ENCODE data around the gene CD207.

DNA sequence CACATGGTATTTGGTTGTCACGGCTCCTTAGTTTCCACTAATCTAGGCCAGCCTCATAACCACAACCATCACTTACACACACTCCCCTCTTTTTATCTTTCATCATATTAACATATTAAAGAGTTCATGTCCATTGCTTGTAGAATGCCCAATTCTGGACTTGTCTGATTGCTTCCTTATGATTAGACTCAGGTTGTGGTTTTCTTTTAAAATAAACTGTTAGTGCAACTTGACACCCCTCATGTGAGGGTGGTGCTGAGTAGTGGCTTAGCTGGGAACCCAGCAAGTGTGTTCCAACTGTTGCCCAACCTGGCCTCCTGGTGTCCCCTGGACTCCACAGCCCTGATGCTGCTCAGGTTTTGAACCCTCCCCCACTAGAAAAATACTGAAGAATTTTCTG, 20.1 kb upstream of the CD207 start:
- TF ChIP-seq, protein P1, sequence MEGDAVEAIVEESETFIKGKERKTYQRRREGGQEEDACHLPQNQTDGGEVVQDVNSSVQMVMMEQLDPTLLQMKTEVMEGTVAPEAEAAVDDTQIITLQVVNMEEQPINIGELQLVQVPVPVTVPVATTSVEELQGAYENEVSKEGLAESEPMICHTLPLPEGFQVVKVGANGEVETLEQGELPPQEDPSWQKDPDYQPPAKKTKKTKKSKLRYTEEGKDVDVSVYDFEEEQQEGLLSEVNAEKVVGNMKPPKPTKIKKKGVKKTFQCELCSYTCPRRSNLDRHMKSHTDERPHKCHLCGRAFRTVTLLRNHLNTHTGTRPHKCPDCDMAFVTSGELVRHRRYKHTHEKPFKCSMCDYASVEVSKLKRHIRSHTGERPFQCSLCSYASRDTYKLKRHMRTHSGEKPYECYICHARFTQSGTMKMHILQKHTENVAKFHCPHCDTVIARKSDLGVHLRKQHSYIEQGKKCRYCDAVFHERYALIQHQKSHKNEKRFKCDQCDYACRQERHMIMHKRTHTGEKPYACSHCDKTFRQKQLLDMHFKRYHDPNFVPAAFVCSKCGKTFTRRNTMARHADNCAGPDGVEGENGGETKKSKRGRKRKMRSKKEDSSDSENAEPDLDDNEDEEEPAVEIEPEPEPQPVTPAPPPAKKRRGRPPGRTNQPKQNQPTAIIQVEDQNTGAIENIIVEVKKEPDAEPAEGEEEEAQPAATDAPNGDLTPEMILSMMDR (IDR thresholded peaks at IDR 0.05; ENCODE audit: low read depth, low read length, missing input control) = no peak
- TF ChIP-seq, protein P2, sequence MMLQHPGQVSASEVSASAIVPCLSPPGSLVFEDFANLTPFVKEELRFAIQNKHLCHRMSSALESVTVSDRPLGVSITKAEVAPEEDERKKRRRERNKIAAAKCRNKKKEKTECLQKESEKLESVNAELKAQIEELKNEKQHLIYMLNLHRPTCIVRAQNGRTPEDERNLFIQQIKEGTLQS (IDR thresholded peaks at IDR 0.05) = no peak
- no peak for TF ChIP-seq SP1 (IDR thresholded peaks at IDR 0.05)
- no peak for TF ChIP-seq GABPA (IDR thresholded peaks at IDR 0.05 in 1 of 2, conservative IDR thresholded peaks at IDR 0.05 in 1 of 2)
- no peak for TF ChIP-seq HNF4G (IDR thresholded peaks at IDR 0.05)
- no peak for TF ChIP-seq RXRA (IDR thresholded peaks at IDR 0.05)
- TF ChIP-seq, protein P3, sequence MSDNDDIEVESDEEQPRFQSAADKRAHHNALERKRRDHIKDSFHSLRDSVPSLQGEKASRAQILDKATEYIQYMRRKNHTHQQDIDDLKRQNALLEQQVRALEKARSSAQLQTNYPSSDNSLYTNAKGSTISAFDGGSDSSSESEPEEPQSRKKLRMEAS (IDR thresholded peaks at IDR 0.05) = no peak
- no peak for TF ChIP-seq EGR1 (IDR thresholded peaks at IDR 0.05; ENCODE audit: low read depth in 2 of 2)
- TF ChIP-seq, protein P4, sequence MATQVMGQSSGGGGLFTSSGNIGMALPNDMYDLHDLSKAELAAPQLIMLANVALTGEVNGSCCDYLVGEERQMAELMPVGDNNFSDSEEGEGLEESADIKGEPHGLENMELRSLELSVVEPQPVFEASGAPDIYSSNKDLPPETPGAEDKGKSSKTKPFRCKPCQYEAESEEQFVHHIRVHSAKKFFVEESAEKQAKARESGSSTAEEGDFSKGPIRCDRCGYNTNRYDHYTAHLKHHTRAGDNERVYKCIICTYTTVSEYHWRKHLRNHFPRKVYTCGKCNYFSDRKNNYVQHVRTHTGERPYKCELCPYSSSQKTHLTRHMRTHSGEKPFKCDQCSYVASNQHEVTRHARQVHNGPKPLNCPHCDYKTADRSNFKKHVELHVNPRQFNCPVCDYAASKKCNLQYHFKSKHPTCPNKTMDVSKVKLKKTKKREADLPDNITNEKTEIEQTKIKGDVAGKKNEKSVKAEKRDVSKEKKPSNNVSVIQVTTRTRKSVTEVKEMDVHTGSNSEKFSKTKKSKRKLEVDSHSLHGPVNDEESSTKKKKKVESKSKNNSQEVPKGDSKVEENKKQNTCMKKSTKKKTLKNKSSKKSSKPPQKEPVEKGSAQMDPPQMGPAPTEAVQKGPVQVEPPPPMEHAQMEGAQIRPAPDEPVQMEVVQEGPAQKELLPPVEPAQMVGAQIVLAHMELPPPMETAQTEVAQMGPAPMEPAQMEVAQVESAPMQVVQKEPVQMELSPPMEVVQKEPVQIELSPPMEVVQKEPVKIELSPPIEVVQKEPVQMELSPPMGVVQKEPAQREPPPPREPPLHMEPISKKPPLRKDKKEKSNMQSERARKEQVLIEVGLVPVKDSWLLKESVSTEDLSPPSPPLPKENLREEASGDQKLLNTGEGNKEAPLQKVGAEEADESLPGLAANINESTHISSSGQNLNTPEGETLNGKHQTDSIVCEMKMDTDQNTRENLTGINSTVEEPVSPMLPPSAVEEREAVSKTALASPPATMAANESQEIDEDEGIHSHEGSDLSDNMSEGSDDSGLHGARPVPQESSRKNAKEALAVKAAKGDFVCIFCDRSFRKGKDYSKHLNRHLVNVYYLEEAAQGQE (IDR thresholded peaks at IDR 0.05) = no peak
- no peak for TF ChIP-seq FOXA1 (IDR thresholded peaks at IDR 0.05)
- no peak for TF ChIP-seq TAF1 (conservative IDR thresholded peaks at IDR 0.05)
- TF ChIP-seq FOXA2 (IDR thresholded peaks at IDR 0.05) = no peak
- no peak for TF ChIP-seq YY1 (IDR thresholded peaks at IDR 0.05)
- TF ChIP-seq JUND (IDR thresholded peaks at IDR 0.05) = no peak

Data from liver (tissue), 3 donors.